GM18858 (cell line): ENCODE data around the gene CLIP3.
"Not testable (repeated sequence)": the region's sequence is repeated elsewhere in the genome, so short reads cannot be mapped to it uniquely, and the experiment has no call there.

Source experiments
- ATAC-seq: cut with Tn5 transposase; IDR thresholded peaks from one replicate; pipeline ENCODE4 v1.9.1; 2021; ENCODE audit not compliant: unreplicated experiment

Gene CLIP3

GRCh38 chr19:36009220-36009619 is 23.5 kb downstream of the CLIP3 start:
- ATAC-seq = no peak

GRCh38 chr19:36008336-36008978 is 24.2 kb downstream of the CLIP3 start, which contains the start of gene SYNE4:
Gene SYNE4, minus strand, starts transcription at chr19:36008813. Its CDS starts 132 bp downstream, at chr19:36008681.
- ATAC-seq = no peak

DNA sequence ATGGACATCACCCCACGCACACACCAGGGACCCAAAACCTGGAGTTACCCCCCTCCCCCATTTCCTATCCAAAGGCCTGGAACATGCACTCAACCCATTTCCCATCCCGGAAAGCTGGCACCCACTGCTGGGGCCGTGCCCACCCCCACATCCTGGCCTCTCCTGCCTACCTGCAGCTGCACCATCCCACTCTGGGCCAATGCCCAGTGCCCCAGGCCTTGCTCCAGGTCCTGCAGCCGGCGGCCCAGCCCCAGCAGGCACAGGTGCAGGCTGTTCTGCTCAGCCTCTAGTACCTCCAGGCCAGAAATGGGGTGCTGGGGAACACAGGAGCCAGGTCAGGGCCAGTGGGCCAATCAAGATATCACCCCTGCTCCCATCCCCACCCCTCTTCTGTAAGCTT is 25.7 kb downstream of the CLIP3 start:
- no peak for ATAC-seq

GRCh38 chr19:36003284-36003683 is 29.4 kb downstream of the CLIP3 start:
- no peak for ATAC-seq

GRCh38 chr19:36001605-36002004 is 31.1 kb downstream of the CLIP3 start:
- no peak for ATAC-seq

- no peak for ATAC-seq
Measured at GRCh38 chr19:35996777-35997176, 35.9 kb downstream of the CLIP3 start.

DNA sequence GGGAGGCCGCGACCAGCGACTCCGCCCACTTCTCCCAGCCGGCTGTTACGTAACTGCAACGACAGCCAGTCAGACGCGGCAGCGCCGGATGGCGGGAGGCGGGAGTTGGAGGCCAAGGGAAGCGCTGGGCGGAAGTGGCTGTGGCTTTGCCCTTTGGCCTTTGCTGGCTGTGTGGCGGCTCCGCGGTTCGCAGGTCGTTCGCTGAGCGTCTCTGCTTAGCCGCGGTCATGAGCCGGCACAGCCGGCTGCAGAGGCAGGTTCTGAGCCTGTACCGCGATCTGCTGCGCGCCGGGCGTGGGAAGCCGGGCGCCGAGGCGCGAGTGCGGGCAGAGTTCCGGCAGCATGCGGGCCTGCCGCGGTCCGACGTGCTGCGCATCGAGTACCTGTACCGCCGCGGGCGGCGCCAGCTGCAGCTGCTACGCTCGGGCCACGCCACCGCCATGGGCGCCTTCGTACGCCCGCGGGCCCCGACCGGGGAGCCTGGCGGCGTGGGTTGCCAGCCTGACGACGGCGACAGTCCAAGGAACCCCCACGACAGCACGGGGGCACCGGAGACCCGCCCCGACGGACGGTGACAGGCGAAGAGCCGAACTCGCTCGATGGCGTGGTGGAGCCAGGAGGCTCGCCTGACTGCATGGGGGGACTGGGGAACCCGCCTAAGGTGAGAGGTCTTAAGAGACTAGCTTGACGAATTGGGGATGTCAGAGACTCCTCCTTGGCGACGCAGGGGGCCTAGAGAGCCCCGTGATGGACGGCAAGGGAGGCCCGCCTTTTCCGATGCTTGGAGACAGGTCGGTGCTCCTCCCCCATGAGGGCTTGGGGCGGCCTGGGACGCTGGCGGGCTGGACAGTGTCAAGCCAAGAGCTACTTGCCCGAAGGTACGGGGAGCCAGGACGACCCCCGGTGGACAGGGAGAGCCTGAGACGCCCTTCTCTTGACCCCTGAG is 37.4 kb downstream of the CLIP3 start, which contains the start of gene SDHAF1:
Gene SDHAF1 (plus strand): TSS at position 141 of the 946 bp plus-strand sequence. CDS start 87 bp downstream, at position 228.
- ATAC-seq = peak; percentile 76

DNA sequence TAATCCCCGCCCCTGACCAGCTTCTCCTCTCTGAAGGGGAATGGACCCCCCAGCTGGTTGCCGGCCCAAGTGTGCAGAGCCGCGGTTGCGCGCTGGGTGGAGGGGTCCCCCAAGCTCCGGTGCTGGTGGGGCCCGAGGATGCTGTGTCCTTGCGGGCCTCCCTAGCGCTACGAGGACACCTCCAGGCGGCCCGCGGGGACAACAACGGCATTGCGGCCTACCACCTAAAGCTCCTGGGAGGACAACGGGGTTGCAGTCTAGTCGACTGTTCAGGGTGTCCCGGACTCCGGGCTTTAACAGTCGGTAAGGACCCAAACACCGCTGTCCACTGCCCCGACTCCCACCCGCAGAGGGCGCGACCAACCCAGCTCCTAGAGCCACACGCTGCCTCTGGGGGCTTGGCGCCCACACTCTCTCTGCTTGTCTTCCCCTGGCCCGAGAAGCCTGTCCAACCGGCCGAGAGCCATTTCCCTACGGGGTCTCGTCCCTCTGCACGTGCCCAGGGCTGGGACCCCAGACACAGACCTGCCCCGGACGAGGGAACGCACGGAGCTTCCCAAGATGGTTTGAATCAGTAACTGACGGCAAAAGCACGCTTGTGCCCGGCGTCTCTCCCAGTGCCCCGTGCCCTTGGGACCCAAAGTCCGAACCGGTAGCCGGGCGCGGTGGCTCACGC is 38.6 kb downstream of the CLIP3 start:
- ATAC-seq = no peak

- no peak for ATAC-seq
Measured at GRCh38 chr19:35992907-35993765, 39.5 kb downstream of the CLIP3 start.

GRCh38 chr19:35991731-35992450 is 40.8 kb downstream of the CLIP3 start:
- no peak for ATAC-seq

- no peak for ATAC-seq
Measured at GRCh38 chr19:35990771-35991730, 41.6 kb downstream of the CLIP3 start.

GRCh38 chr19:35990156-35990555 is 42.5 kb downstream of the CLIP3 start:
- no peak for ATAC-seq

- no peak for ATAC-seq
Measured at GRCh38 chr19:35988824-35989223, 43.8 kb downstream of the CLIP3 start.

DNA sequence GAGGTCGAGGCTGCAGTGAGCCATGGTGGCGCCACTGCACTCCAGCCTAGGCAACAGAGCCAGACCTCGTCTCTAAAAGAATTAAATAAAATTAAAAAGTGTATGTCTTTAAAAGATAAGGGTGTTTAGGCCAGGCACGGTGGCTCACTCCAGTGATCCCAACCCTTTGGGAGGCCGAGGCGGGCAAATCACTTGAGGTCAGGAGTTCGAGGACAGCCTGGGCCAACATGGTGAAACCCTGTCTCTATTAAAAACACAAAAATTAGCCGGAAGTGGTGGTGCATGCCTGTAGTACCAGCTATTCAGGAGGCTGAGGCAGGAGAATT is 45.1 kb downstream of the CLIP3 start:
- ATAC-seq = no peak

- ATAC-seq = no peak
Measured at GRCh38 chr19:35986664-35987570, 45.8 kb downstream of the CLIP3 start.

- ATAC-seq = no peak
Measured at GRCh38 chr19:35986111-35986510, 46.6 kb downstream of the CLIP3 start.

DNA sequence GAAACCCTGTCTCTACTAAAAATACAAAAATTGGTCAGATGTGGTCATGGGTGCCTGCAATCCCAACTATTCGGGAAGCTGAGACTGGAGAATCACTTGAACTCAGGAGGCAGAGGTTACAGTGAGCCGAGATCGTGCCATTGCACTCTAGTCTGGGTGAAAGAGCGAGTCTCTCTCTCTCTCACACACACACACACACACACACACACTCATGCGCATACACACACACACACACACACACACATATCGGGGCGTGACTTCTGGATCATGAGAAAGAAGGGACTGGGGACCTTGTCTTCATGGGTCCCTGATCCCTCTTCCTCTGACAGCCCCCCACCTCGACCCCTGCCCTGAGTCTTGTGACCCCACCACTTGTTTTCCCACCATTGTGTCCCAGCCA is 49.5 kb downstream of the CLIP3 start:
- ATAC-seq = no peak

- not testable (repeated sequence) for ATAC-seq
Measured at GRCh38 chr19:35980997-35981396, 51.7 kb downstream of the CLIP3 start.
